Right lobe of liver (tissue), 6 donors: ENCODE data around the gene EMC9. TPM values are rescaled to one million over a fixed set of nuclear protein-coding genes. Genes with fewer than 3 reads are reported as not detected.

Experiments used
- ATAC-seq, 4 donors: fragments of 200-7000 bp; cut with Tn5 transposase; one replicate each; pipeline ENCODE4 v1.9.1; 2020; ENCODE audit warnings: mild to moderate bottlenecking in 4 of 4, moderate library complexity in 4 of 4
- DNase-seq, 3 donors: peaks; one replicate each; pipeline ENCODE4 v3.0.0-alpha.2; 2020
- H3K27ac ChIP-seq, 3 donors: fragments of 200-600 bp; one replicate each; pipeline ENCODE4 v1.8.0; 2022
- H3K27me3 ChIP-seq, 2 donors: fragments of 200-600 bp; one replicate each; pipeline ENCODE4 v1.8.0; 2022
- H3K36me3 ChIP-seq, 4 donors: fragments of 200-600 bp; sonication (generic) in 1 of 4; one replicate each; pipeline versions ENCODE4 v1.5.1 to v1.8.0; 2017 to 2022; ENCODE audit warnings: control low read depth in 1 of 4
- H3K4me1 ChIP-seq, 4 donors: fragments of 200-600 bp; sonication (generic) in 1 of 4; one replicate each; pipeline versions ENCODE4 v1.5.1 to v1.8.0; 2017 to 2022; ENCODE audit warnings: control low read depth in 1 of 4
- H3K4me3 ChIP-seq, 3 donors: fragments of 200-600 bp; one replicate each; pipeline ENCODE4 v1.8.0; 2022
- H3K9me3 ChIP-seq, 4 donors: fragments of 200-600 bp; sonication (generic) in 1 of 4; one replicate each; pipeline versions ENCODE4 v1.5.1 to v1.8.0; 2017 to 2022; ENCODE audit warnings: control low read depth in 1 of 4
- CTCF ChIP-seq, 4 donors: fragments of 200-600 bp in 3 of 4; fragments of 450-650 bp in 1 of 4; IDR thresholded peaks; one replicate each; pipeline versions ENCODE4 v1.5.1 to v1.8.0; 2016 to 2022; ENCODE audit warnings: antibody characterized with exemption in 4 of 4, mild to moderate bottlenecking in 2 of 4
- POLR2A ChIP-seq: fragments of 450-650 bp; IDR thresholded peaks from one replicate; pipeline ENCODE4 v1.6.1; 2017; ENCODE audit warnings: antibody characterized with exemption, mild to moderate bottlenecking
- WGBS: methylation state at CpG from one replicate; pipeline ENCODE4 v1.1.6; 2018; ENCODE audit warnings: low coverage, low lambda C conversion rate; ENCODE audit not compliant: insufficient coverage; ENCODE audit errors: missing lambda C conversion rate; 5-methylcytosine and 5-hydroxymethylcytosine counted together
- intact Hi-C, 2 donors: fragments of 100-400 bp; cut with DNase I; formaldehyde crosslinking; loops; one replicate each; pipeline versions ENCODE4 v1.11.2 to v1.14.1; 2022
- total RNA-seq, 6 experiments: library from RNA; depleted of rRNA in 2 of 6; stranded (reverse); fragments of >200 nt in 2 of 6; fragmentation: NEBNext Ultra II Directional in 3 of 6; extraction: Animal tissue kit (Norgen Biotek cat#: 25700) in 3 of 6; gene quantifications; one replicate each; pipeline versions ENCODE4 v1.1.0 to v1.2.4, GENCODE V29; 2016 to 2023
- donor health status: DM: no; HTN: yes; CAD: no.
- donor health status: DM: no; HTN: no; CAD: no.
- donor health status: DM: no; HTN: no; CAD: no.
- donor health status: DM: no; HTN: yes; CAD: no.
- donor health status: DM: no; HTN: yes; CAD: no.

Gene EMC9
- total RNA-seq, 6 experiments from 2014 or later = 10.2 to 21.4 (median 11.9) TPM

DNA sequence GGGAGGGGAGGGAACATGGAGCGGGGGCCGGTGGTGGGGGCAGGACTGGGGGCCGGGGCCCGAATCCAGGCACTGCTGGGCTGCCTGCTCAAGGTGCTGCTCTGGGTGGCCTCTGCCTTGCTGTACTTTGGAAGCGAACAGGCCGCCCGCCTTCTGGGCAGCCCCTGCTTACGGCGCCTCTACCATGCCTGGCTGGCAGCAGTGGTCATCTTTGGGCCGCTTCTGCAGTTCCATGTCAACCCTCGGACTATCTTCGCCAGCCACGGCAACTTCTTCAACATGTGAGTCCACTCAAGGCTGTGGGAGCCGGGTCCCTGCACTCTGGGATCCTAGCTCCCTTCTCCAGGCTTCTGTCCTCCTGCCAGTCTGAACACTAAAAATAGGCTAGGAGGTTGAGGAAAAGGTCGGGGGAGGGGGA lies 9.8 kb downstream of the EMC9 start:
- peak; percentile 0 to 17 (median 3) for ATAC-seq
- no peak for TF ChIP-seq POLR2A
- no peak for TF ChIP-seq CTCF (IDR thresholded peaks at IDR 0.05)
- DNase-seq = no peak
- H3K4me1 ChIP-seq = peaks cover 0 to 36% (median 15%) of the 10 kb centered on the region in 4 donors
- no peaks in the 10 kb centered on the region for H3K36me3 ChIP-seq
- peak overlapping the region in 1 of 3 donors; percentile 18 for H3K4me3 ChIP-seq
- peak overlapping the region; percentile 61 to 86 (median 81) for H3K27ac ChIP-seq
- 39% methylated on average over 5 of the region's 15 CpGs for WGBS
- H3K9me3 ChIP-seq = no peaks in the 10 kb centered on the region
- H3K27me3 ChIP-seq = no peaks in the 10 kb centered on the region
- intact Hi-C loops = no loop called here

GRCh38 chr14:24130717-24131548 lies 10.5 kb downstream of the EMC9 start:
- 11% methylated on average over 2 of the region's 7 CpGs for WGBS
- ATAC-seq = peak; percentile 60 to 74 (median 70)
- H3K27me3 ChIP-seq = no peaks in the 10 kb centered on the region
- peak; percentile 30 for TF ChIP-seq POLR2A
- TF ChIP-seq CTCF (IDR thresholded peaks at IDR 0.05) = no peak
- peaks cover 0 to 35% (median 15%) of the 10 kb centered on the region in 4 donors for H3K4me1 ChIP-seq
- peak overlapping the region in 1 of 3 donors; percentile 18 for H3K4me3 ChIP-seq
- H3K36me3 ChIP-seq = no peaks in the 10 kb centered on the region
- peak; percentile 55 to 91 (median 78) for DNase-seq
- no peaks in the 10 kb centered on the region for H3K9me3 ChIP-seq
- peak overlapping the region; percentile 61 to 86 (median 81) for H3K27ac ChIP-seq
- intact Hi-C loops = no loop called here

GRCh38 chr14:24130380-24130716 lies 11.0 kb downstream of the EMC9 start, which contains the start of gene FITM1:
TSS of gene FITM1 (plus strand) at chr14:24130659. CDS start at chr14:24131564, 905 bp downstream.
- DNase-seq = no peak
- peaks cover 0 to 34% (median 15%) of the 10 kb centered on the region in 4 donors for H3K4me1 ChIP-seq
- WGBS = 66% methylated on average over 4 of the region's 5 CpGs
- no peaks in the 10 kb centered on the region for H3K9me3 ChIP-seq
- intact Hi-C loops = no loop called here
- no peaks in the 10 kb centered on the region for H3K27me3 ChIP-seq
- TF ChIP-seq POLR2A = no peak
- TF ChIP-seq CTCF (IDR thresholded peaks at IDR 0.05) = no peak
- H3K4me3 ChIP-seq = peak within 1 kb of the TSS in 1 of 3 donors; percentile 18
- peak within 1 kb of the TSS; percentile 61 to 86 (median 81) for H3K27ac ChIP-seq
- ATAC-seq = no peak
- no peaks in the 10 kb centered on the region for H3K36me3 ChIP-seq

DNA sequence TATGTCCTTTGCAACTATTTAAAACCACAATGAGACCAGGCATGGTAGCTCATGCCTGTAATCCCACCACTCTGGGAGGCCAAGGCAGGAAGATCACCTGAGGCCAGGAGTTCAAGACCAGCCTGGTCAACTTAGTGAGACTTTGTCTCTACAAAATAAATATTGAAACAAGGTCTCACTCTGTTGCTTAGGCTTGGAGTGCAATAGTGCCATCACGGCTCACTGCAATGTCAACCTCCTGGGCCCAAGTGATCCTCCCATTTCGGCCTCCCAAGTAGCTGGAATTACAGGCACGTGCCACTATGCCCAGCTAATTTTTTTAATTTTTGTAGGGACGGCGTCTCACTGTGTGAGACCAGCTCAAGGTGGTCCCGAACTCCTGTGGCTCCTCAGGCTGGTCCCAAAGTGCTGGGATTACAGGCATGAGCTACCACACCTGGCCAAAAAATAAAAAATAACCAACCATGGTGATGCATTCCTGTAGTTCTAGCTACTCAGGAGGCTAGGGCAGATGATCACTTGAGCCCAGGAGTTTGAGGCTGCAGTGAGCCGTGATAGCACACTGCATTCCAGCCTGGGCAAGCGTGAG lies 11.9 kb downstream of the EMC9 start:
- Histone ChIP-seq H3K4me1 (peaks cover 0 to 31% (median 15%) of the 10 kb centered on the region in 4 donors), H3K4me3 (no peak overlapping the region), H3K9me3 (no peaks in the 10 kb centered on the region), H3K27me3 (no peaks in the 10 kb centered on the region), H3K27ac (no peak overlapping the region), H3K36me3 (no peaks in the 10 kb centered on the region)
- WGBS = 98% methylated on average over 5 of the region's 8 CpGs
- intact Hi-C loops = no loop called here
- ATAC-seq (no peak), DNase-seq (no peak)
- TF ChIP-seq CTCF (IDR thresholded peaks at IDR 0.05) = no peak
- no peak for TF ChIP-seq POLR2A
